ENCODE data around the gene ST3GAL4.

DNA sequence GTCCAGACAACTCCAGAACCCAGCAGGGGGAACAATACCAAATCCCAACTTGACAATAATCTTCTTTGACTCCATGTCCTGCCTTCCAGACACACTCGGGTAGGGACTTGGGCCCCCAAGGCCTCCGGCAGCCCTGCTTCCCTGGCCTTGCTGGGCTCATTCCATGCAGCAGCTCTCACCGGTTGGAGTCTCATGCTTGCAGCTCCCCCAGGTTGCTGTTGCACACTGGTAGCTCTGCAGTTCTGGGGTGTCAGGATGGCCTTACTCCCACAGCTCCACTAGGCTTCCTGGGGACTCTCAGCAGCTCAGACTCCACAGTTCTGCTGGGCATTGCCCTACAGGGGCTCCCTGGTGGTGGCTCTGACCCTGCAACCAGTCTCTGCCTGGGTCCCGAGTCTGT is 42.8 kb downstream of the ST3GAL4 start:
- TF ChIP-seq, protein P1, sequence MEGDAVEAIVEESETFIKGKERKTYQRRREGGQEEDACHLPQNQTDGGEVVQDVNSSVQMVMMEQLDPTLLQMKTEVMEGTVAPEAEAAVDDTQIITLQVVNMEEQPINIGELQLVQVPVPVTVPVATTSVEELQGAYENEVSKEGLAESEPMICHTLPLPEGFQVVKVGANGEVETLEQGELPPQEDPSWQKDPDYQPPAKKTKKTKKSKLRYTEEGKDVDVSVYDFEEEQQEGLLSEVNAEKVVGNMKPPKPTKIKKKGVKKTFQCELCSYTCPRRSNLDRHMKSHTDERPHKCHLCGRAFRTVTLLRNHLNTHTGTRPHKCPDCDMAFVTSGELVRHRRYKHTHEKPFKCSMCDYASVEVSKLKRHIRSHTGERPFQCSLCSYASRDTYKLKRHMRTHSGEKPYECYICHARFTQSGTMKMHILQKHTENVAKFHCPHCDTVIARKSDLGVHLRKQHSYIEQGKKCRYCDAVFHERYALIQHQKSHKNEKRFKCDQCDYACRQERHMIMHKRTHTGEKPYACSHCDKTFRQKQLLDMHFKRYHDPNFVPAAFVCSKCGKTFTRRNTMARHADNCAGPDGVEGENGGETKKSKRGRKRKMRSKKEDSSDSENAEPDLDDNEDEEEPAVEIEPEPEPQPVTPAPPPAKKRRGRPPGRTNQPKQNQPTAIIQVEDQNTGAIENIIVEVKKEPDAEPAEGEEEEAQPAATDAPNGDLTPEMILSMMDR (IDR thresholded peaks at IDR 0.05) = no peak
- TF ChIP-seq POLR2A (IDR thresholded peaks at IDR 0.05) = no peak
